Hepatocyte (in vitro differentiated cells): ENCODE results near the gene RFT1. TPM values are rescaled to one million over a fixed set of nuclear protein-coding genes. Genes with fewer than 3 reads are reported as not detected.

Experiments used
- DNase-seq: peaks from one replicate; pipeline ENCODE4 v3.0.0-alpha.2; 2016; ENCODE audit warnings: low spot score
- H2AFZ ChIP-seq: fragments of 200-600 bp; sonication (generic); 2 replicates; pipeline ENCODE4 v1.6.0; 2016; ENCODE audit warnings: antibody characterized with exemption, mild to moderate bottlenecking
- H3K27ac ChIP-seq: fragments of 200-600 bp; sonication (generic); 2 replicates; pipeline ENCODE4 v1.5.1; 2016; ENCODE audit warnings: mild to moderate bottlenecking
- H3K27me3 ChIP-seq: fragments of 200-600 bp; sonication (generic); 2 replicates; pipeline ENCODE4 v1.6.1; 2016
- H3K36me3 ChIP-seq: fragments of 200-600 bp; sonication (generic); replicated peaks from 2 replicates; pipeline ENCODE4 v1.5.1; 2016; ENCODE audit warnings: low read depth; ENCODE audit not compliant: insufficient read depth
- H3K4me1 ChIP-seq: fragments of 200-600 bp; sonication (generic); 2 replicates; pipeline ENCODE4 v1.5.1; 2016; ENCODE audit warnings: mild to moderate bottlenecking, moderate library complexity; ENCODE audit not compliant: insufficient read depth
- H3K4me2 ChIP-seq: fragments of 200-600 bp; sonication (generic); 2 replicates; pipeline ENCODE4 v1.6.0; 2016
- H3K4me3 ChIP-seq: fragments of 200-600 bp; sonication (generic); 2 replicates; pipeline ENCODE4 v1.5.1; 2016; ENCODE audit warnings: mild to moderate bottlenecking
- H3K79me2 ChIP-seq: fragments of 200-600 bp; sonication (generic); 2 replicates; pipeline ENCODE4 v1.6.0; 2017; ENCODE audit warnings: mild to moderate bottlenecking
- H3K9me2 ChIP-seq: fragments of 200-600 bp; sonication (generic); replicated peaks from 2 replicates; pipeline ENCODE4 v1.6.0; 2017; ENCODE audit warnings: mild to moderate bottlenecking; ENCODE audit not compliant: insufficient read depth
- H3K9me3 ChIP-seq: fragments of 200-600 bp; sonication (generic); 2 replicates; pipeline ENCODE4 v1.5.1; 2016; ENCODE audit warnings: low read depth, mild to moderate bottlenecking
- H4K20me1 ChIP-seq: fragments of 200-600 bp; sonication (generic); 2 replicates; pipeline ENCODE4 v1.6.0; 2016; ENCODE audit warnings: mild to moderate bottlenecking; ENCODE audit not compliant: insufficient read depth, poor library complexity, severe bottlenecking
- EZH2 ChIP-seq: fragments of 200-600 bp; sonication (generic); IDR thresholded peaks from 2 replicates; pipeline ENCODE4 v1.6.1; 2016; ENCODE audit warnings: antibody characterized with exemption, mild to moderate bottlenecking, borderline replicate concordance
- EZH2phosphoT487 ChIP-seq: fragments of 200-600 bp; sonication (generic); IDR thresholded peaks from one replicate; pipeline ENCODE4 v1.6.1; 2018; ENCODE audit warnings: antibody characterized with exemption, mild to moderate bottlenecking, low read depth, moderate library complexity; ENCODE audit not compliant: unreplicated experiment, severe bottlenecking
- WGBS: methylation state at CpG from one replicate; pipeline ENCODE4 v1.1.6; 2016; ENCODE audit warnings: low lambda C conversion rate; ENCODE audit errors: missing lambda C conversion rate; 5-methylcytosine and 5-hydroxymethylcytosine counted together
- polyA plus RNA-seq: library from polyadenylated mRNA; unstranded; fragments of >200 nt; fragmentation: Nextera tagmentation; extraction: Ambion mirVana; gene quantifications from 2 replicates; pipeline ENCODE4 v1.2.1, GENCODE V29; 2016
- total RNA-seq: library from RNA; depleted of rRNA; stranded (reverse); fragments of >200 nt; gene quantifications from 2 replicates; pipeline ENCODE4 v1.2.3, GENCODE V29; 2014
- TF ChIP-seq, protein P1 (sequence below): fragments of 200-600 bp; sonication (generic); IDR thresholded peaks from 2 replicates; pipeline ENCODE4 v1.5.1; 2016; ENCODE audit warnings: antibody characterized with exemption, mild to moderate bottlenecking; ENCODE audit not compliant: poor library complexity

The RFT1 gene
- total and polyA plus RNA-seq, 2 experiments from 2014 or later = 15.9 to 32.0 TPM

DNA sequence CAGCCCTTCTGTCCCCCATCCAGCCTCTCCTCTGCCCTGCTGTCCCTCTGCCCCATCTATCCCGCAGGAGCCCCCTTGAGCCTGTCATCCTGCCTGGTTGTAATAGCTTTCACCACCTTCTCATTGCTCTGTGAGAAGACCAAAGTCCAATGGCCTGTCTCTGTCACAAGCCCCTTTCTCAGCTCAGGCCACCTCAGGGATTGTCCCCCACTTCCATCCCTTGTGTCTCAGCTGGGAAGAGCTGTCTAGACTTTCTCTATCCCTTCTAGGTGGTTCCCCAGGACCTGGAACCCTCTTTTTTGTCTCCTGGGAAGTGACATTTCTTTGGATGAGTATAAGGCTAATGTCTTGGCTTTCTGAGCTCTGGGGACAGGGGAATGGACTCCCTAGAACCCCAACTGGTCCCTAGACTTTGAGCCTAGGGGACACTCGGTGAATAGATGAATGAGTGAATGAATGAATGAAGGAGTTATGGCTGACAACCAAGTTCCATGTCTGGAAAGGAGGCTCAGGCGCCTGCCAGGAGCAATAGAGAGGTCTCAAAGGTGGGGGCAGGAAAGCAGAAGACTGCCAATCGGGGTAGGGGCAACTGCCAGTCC, 29.9 kb upstream of the RFT1 start:
- DNase-seq = no peak
- no peaks in the 10 kb centered on the region for H3K9me3 ChIP-seq
- H3K9me2 ChIP-seq = no peaks in the 10 kb centered on the region
- H3K4me2 ChIP-seq = peak overlapping the region; percentile 98
- H3K4me3 ChIP-seq = peak overlapping the region; percentile 92
- H3K27ac ChIP-seq = peak overlapping the region; percentile 93
- H3K27me3 ChIP-seq = no peaks in the 10 kb centered on the region
- TF ChIP-seq EZH2 (no peak), EZH2phosphoT487 (no peak)
- TF ChIP-seq, protein P1, sequence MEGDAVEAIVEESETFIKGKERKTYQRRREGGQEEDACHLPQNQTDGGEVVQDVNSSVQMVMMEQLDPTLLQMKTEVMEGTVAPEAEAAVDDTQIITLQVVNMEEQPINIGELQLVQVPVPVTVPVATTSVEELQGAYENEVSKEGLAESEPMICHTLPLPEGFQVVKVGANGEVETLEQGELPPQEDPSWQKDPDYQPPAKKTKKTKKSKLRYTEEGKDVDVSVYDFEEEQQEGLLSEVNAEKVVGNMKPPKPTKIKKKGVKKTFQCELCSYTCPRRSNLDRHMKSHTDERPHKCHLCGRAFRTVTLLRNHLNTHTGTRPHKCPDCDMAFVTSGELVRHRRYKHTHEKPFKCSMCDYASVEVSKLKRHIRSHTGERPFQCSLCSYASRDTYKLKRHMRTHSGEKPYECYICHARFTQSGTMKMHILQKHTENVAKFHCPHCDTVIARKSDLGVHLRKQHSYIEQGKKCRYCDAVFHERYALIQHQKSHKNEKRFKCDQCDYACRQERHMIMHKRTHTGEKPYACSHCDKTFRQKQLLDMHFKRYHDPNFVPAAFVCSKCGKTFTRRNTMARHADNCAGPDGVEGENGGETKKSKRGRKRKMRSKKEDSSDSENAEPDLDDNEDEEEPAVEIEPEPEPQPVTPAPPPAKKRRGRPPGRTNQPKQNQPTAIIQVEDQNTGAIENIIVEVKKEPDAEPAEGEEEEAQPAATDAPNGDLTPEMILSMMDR = no peak
- H3K4me1 ChIP-seq = peaks cover 43% of the 10 kb centered on the region
- WGBS = 51% methylated on average over 4 of the region's 4 CpGs
- peak overlapping the region; percentile 56 for H2AFZ ChIP-seq
- H4K20me1 ChIP-seq = peaks cover 4% of the 10 kb centered on the region
- peaks cover 34% of the 10 kb centered on the region for H3K79me2 ChIP-seq
- H3K36me3 ChIP-seq = no peaks in the 10 kb centered on the region

DNA sequence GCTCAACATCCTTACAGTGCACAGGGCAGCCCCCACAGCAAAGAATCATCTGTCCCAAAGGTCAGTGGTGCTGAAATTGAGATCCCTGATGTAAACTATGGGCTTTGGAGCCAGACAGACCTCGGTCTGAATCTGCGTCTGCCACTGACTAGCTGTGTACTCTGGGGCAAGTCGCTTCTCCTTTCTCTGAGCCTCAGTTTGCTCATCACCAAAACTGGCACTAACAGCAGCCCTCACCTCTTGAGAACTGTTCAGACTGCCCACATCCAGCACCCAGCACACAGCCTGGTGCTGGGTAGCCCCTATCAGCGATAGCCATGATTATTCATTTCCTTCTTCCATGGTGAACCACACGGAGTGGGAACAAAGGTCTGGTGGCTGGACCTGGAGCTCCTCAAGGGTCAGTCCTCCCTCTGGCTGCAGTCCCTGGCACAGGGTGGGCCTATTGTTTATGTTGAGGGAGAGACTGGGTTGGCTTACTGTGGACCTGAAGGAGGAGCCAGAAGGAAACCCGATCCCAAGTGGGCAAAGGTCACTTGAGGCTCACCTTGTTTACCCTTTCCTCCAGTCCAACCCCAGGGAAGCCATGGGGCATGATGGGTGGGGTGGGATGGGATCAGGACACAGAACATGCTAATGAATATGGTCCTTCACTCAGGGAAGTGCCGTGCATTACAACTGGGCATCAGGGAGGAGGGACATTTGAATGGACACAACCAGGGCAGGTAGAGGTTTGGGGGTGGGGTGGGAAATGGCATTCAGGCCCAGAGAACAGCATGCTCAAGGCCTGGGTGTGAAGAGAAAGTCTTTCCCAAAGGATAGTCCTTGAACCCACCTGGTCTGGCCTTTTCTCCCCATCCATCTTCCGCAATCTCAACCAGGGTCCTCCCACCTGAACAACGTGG, 29.2 kb upstream of the RFT1 start:
- Histone ChIP-seq H3K4me1 (peaks cover 43% of the 10 kb centered on the region), H3K9me3 (no peaks in the 10 kb centered on the region), H3K27me3 (no peaks in the 10 kb centered on the region), H3K79me2 (peaks cover 26% of the 10 kb centered on the region), H3K36me3 (no peaks in the 10 kb centered on the region), H4K20me1 (peaks cover 4% of the 10 kb centered on the region), H3K4me2 (peak overlapping the region; percentile 98), H3K27ac (peak overlapping the region; percentile 93), H3K4me3 (no peak overlapping the region), H3K9me2 (no peaks in the 10 kb centered on the region), H2AFZ (no peak overlapping the region)
- DNase-seq = peak; percentile 86
- TF ChIP-seq EZH2phosphoT487 (no peak), EZH2 (no peak)
- TF ChIP-seq, protein P1 = no peak
- WGBS = 61% methylated on average over 9 of the region's 9 CpGs

DNA sequence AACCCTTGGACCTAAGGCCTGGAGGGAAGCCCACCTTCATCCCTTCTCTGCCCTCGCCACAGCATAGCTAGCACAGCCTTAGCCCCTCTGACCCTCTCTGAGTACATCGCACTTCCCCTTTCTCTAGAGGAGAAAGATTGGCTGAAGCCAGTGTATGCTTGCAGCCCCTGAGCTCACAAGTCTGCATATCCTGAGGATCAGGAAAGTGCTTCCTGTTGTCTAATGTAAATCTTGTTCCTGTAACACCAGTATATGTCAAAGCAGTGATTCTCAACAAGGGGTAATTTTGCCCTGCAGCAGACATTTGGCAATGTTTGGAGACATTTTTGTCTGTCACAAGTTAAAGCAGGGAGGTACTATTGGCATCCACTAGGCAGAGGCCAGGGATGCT, 28.5 kb upstream of the RFT1 start:
- peaks cover 43% of the 10 kb centered on the region for H3K4me1 ChIP-seq

More for the DNA sequence above, 28.5 kb upstream of the RFT1 start:
- Histone ChIP-seq H2AFZ (no peak overlapping the region), H4K20me1 (no peaks in the 10 kb centered on the region), H3K27ac (peak overlapping the region; percentile 70), H3K36me3 (no peaks in the 10 kb centered on the region), H3K27me3 (no peaks in the 10 kb centered on the region), H3K79me2 (peaks cover 20% of the 10 kb centered on the region), H3K4me2 (peak overlapping the region; percentile 43), H3K9me2 (no peaks in the 10 kb centered on the region), H3K4me3 (no peak overlapping the region), H3K9me3 (no peaks in the 10 kb centered on the region)
- 94% methylated on average over 2 of the region's 2 CpGs for WGBS
- DNase-seq = no peak
- TF ChIP-seq EZH2 (no peak), EZH2phosphoT487 (no peak)
- TF ChIP-seq, protein P1 = no peak
